GM23338 (cell line): Measurements from ENCODE around the gene CELF2. TPM values are rescaled to one million over a fixed set of nuclear protein-coding genes. Genes with fewer than 3 reads are reported as not detected.

Source experiments
- ATAC-seq: fragments of 200-7000 bp; cut with Tn5 transposase; 3 replicates; pipeline ENCODE4 v1.9.1; 2020
- DNase-seq: peaks from one replicate; pipeline ENCODE4 v3.0.0-alpha.2; 2015; ENCODE audit warnings: low spot score
- H2AFZ ChIP-seq: fragments of 200-600 bp; sonication (generic); 2 replicates; pipeline ENCODE4 v1.8.0; 2016; ENCODE audit warnings: antibody characterized with exemption, mild to moderate bottlenecking, moderate library complexity
- H3F3A ChIP-seq: fragments of 200-600 bp; sonication (generic); replicated peaks from 2 replicates; pipeline ENCODE4 v1.8.0; 2017; ENCODE audit warnings: antibody characterized with exemption, mixed run types, low read depth
- H3K27ac ChIP-seq: fragments of 200-600 bp; sonication (generic); 2 replicates; pipeline ENCODE4 v1.6.1; 2016; ENCODE audit warnings: low read depth
- H3K27me3 ChIP-seq: fragments of 200-600 bp; sonication (generic); 2 replicates; pipeline ENCODE4 v1.8.0; 2016; ENCODE audit warnings: mild to moderate bottlenecking, mixed run types, moderate library complexity; ENCODE audit not compliant: insufficient read depth
- H3K36me3 ChIP-seq: fragments of 200-600 bp; sonication (generic); 2 replicates; pipeline ENCODE4 v1.8.0; 2016; ENCODE audit warnings: mild to moderate bottlenecking; ENCODE audit not compliant: insufficient read depth
- H3K4me1 ChIP-seq: fragments of 200-600 bp; sonication (generic); 2 replicates; pipeline ENCODE4 v1.8.0; 2016; ENCODE audit warnings: mild to moderate bottlenecking, moderate library complexity; ENCODE audit not compliant: insufficient read depth
- H3K4me2 ChIP-seq: fragments of 200-600 bp; sonication (generic); 2 replicates; pipeline ENCODE4 v1.7.1; 2017; ENCODE audit warnings: mixed run types
- H3K4me3 ChIP-seq: fragments of 200-600 bp; sonication (generic); 2 replicates; pipeline ENCODE4 v1.6.1; 2016; ENCODE audit warnings: mixed run types
- H3K79me2 ChIP-seq: fragments of 200-600 bp; sonication (generic); replicated peaks from 2 replicates; pipeline ENCODE4 v1.8.0; 2017; ENCODE audit warnings: mild to moderate bottlenecking; ENCODE audit not compliant: insufficient read depth
- H3K9me2 ChIP-seq: fragments of 200-600 bp; sonication (generic); 2 replicates; pipeline ENCODE4 v1.8.0; 2017; ENCODE audit not compliant: insufficient read depth
- H4K20me1 ChIP-seq: fragments of 200-600 bp; sonication (generic); replicated peaks from 2 replicates; pipeline ENCODE4 v1.8.0; 2017; ENCODE audit warnings: mild to moderate bottlenecking; ENCODE audit not compliant: insufficient read depth
- H3K27ac Mint-ChIP-seq: 2 replicates; pipeline ENCODE4 v1.8.0; 2020; ENCODE audit warnings: inconsistent platforms, mild to moderate bottlenecking, moderate library complexity, mixed read lengths
- H3K27me3 Mint-ChIP-seq: 3 replicates; pipeline ENCODE4 v1.8.0; 2022; ENCODE audit warnings: low read depth, mild to moderate bottlenecking, moderate library complexity, mixed read lengths, inconsistent platforms; ENCODE audit not compliant: insufficient read depth, poor library complexity
- H3K36me3 Mint-ChIP-seq: 3 replicates; pipeline ENCODE4 v1.8.0; 2021; ENCODE audit warnings: low read depth, mild to moderate bottlenecking, inconsistent platforms, moderate library complexity, mixed read lengths
- H3K4me1 Mint-ChIP-seq: 3 replicates; pipeline ENCODE4 v1.8.0; 2020; ENCODE audit warnings: mild to moderate bottlenecking, inconsistent platforms, mixed read lengths
- H3K4me3 Mint-ChIP-seq: 3 replicates; pipeline ENCODE4 v1.8.0; 2021; ENCODE audit warnings: moderate library complexity, mild to moderate bottlenecking, inconsistent platforms, mixed read lengths
- H3K9me3 Mint-ChIP-seq: 3 replicates; pipeline ENCODE4 v1.8.0; 2020; ENCODE audit warnings: moderate library complexity, mild to moderate bottlenecking, inconsistent platforms, mixed read lengths
- CREB1 ChIP-seq: fragments of 250-450 bp; sonication (Bioruptor Pico); IDR thresholded peaks from 2 replicates; pipeline ENCODE4 v1.5.0; 2020; ENCODE audit warnings: low read depth, mild to moderate bottlenecking, moderate library complexity
- CTCF ChIP-seq, 2 experiments: fragments of 200-600 bp in 1 of 2; sonication (generic) in 1 of 2; conservative IDR thresholded peaks; 2 replicates each; pipeline versions ENCODE4 v1.5.1 to v1.6.1; 2016 to 2017; ENCODE audit warnings: antibody characterized with exemption in 2 of 2, low read depth in 2 of 2, mild to moderate bottlenecking in 2 of 2, moderate library complexity in 1 of 2
- ETS1 ChIP-seq: IDR thresholded peaks from 2 replicates; pipeline ENCODE4 v1.6.1; 2016; ENCODE audit warnings: antibody characterized with exemption
- EZH2 ChIP-seq: fragments of 200-600 bp; sonication (generic); IDR thresholded peaks from one replicate; pipeline ENCODE4 v1.8.0; 2017; ENCODE audit warnings: antibody characterized with exemption, mild to moderate bottlenecking, low read depth; ENCODE audit not compliant: unreplicated experiment
- EZH2phosphoT487 ChIP-seq: fragments of 200-600 bp; sonication (generic); IDR thresholded peaks from one replicate; pipeline ENCODE4 v1.8.1; 2018; ENCODE audit warnings: antibody characterized with exemption; ENCODE audit not compliant: unreplicated experiment
- JUNB ChIP-seq: IDR thresholded peaks from one replicate; pipeline ENCODE4 v1.6.1; 2016; ENCODE audit warnings: antibody characterized with exemption; ENCODE audit not compliant: unreplicated experiment
- NANOG ChIP-seq: IDR thresholded peaks from 2 replicates; pipeline ENCODE4 v1.6.1; 2016; ENCODE audit warnings: antibody characterized with exemption, borderline replicate concordance
- POLR2AphosphoS5 ChIP-seq: IDR thresholded peaks from 2 replicates; pipeline ENCODE4 v1.6.1; 2016; ENCODE audit warnings: antibody characterized with exemption, low read depth
- REST ChIP-seq: IDR thresholded peaks from one replicate; pipeline ENCODE4 v1.6.1; 2018; ENCODE audit warnings: antibody characterized with exemption; ENCODE audit not compliant: unreplicated experiment
- STAT1 ChIP-seq: IDR thresholded peaks from one replicate; pipeline ENCODE4 v1.6.1; 2016; ENCODE audit warnings: antibody characterized with exemption; ENCODE audit not compliant: unreplicated experiment
- ZNF114 ChIP-seq: fragments of 250-450 bp; sonication (Bioruptor Pico); IDR thresholded peaks from 2 replicates; pipeline ENCODE4 v1.5.0; 2020; ENCODE audit warnings: mild to moderate bottlenecking, moderate library complexity
- ZNF331 ChIP-seq: fragments of 250-450 bp; sonication (Bioruptor Pico); IDR thresholded peaks from 2 replicates; pipeline ENCODE4 v1.5.0; 2020; ENCODE audit warnings: low read depth, mild to moderate bottlenecking, moderate library complexity
- ZNF462 ChIP-seq: fragments of 250-450 bp; sonication (Bioruptor Pico); IDR thresholded peaks from 2 replicates; pipeline ENCODE4 v1.5.0; 2020; ENCODE audit warnings: mild to moderate bottlenecking, moderate library complexity
- polyA plus RNA-seq: library from polyadenylated mRNA; unstranded; fragments of >200 nt; fragmentation: Nextera tagmentation; extraction: Ambion mirVana; gene quantifications from 2 replicates; pipeline ENCODE4 v1.2.1, GENCODE V29; 2016
- total RNA-seq: library from RNA; depleted of rRNA; stranded (reverse); fragments of >200 nt; shearing (Covaris generic); gene quantifications from 2 replicates; pipeline ENCODE4 v1.2.3, GENCODE V29; 2014

The CELF2 gene
- total and polyA plus RNA-seq, 2 experiments from 2014 or later = 18.1 to 22.5 TPM

GRCh38 chr10:11282156-11282555 is 264.5 kb downstream of the CELF2 start:
- ATAC-seq (no peak), DNase-seq (no peak)
- H3K36me3 Mint-ChIP-seq = peaks cover 10% of the 10 kb centered on the region
- Histone ChIP-seq H3K4me2 (no peak overlapping the region), H3K27me3 (no peaks in the 10 kb centered on the region), H2AFZ (no peak overlapping the region), H4K20me1 (no peaks in the 10 kb centered on the region), H3K79me2 (no peaks in the 10 kb centered on the region), H3K36me3 (no peaks in the 10 kb centered on the region), H3K4me1 (no peaks in the 10 kb centered on the region), H3K9me2 (0 out of 2 replicates have a peak, but pooled peaks cover 4% of the 10 kb centered on the region), H3K4me3 (no peak overlapping the region), H3F3A (no peaks in the 10 kb centered on the region), H3K27ac (no peak overlapping the region)
- peaks cover 9% of the 10 kb centered on the region for H3K4me1 Mint-ChIP-seq
- no peak overlapping the region for H3K27ac Mint-ChIP-seq
- peaks cover 4% of the 10 kb centered on the region for H3K27me3 Mint-ChIP-seq
- no peaks in the 10 kb centered on the region for H3K9me3 Mint-ChIP-seq
- H3K4me3 Mint-ChIP-seq = no peak overlapping the region
- TF ChIP-seq EZH2 (no peak), ZNF462 (no peak), ZNF114 (CRISPR knock-in tag) (no peak), NANOG (no peak), JUNB (no peak), EZH2phosphoT487 (no peak), CTCF (conservative IDR thresholded peaks at IDR 0.05; ENCODE audit: low read depth in 2 of 2) (no peak), POLR2AphosphoS5 (no peak), ETS1 (no peak), REST (no peak), CREB1 (CRISPR knock-in tag) (no peak), ZNF331 (CRISPR knock-in tag) (no peak), STAT1 (no peak)
